HCT116 (cell line): ENCODE data around the gene DIP2C. TPM values are rescaled to one million over a fixed set of nuclear protein-coding genes. Genes with fewer than 3 reads are reported as not detected.

Experiments
- ATAC-seq: fragments of 200-7000 bp; cut with Tn5 transposase; 2 replicates; pipeline ENCODE4 v1.9.1; 2020; ENCODE audit warnings: mild to moderate bottlenecking, moderate library complexity
- BruUV-seq: library from RNA; stranded (reverse); fragments of 400-500 nt; replicated peaks from 2 replicates; lab custom pipeline; 2021; lab: Mats Ljungman, UMichigan
- CTCF ChIA-PET: fragments of 300-600 bp; sonication (Branson Sonifier 250); formaldehyde crosslinking; loops from one replicate; lab custom pipeline; 2021; ENCODE audit warnings: antibody characterized with exemption; lab: Charles Lee
- POLR2A ChIA-PET: fragments of 300-600, 350-600 bp; sonication (Branson Sonifier 250); formaldehyde crosslinking; loops from one replicate; lab custom pipeline; 2021; ENCODE audit warnings: antibody characterized with exemption; lab: Charles Lee
- RAD21 ChIA-PET, 2 experiments: fragments of 300-600 bp; sonication (Branson Sonifier 250); formaldehyde crosslinking; loops; one replicate each; lab custom pipeline; 2023; ENCODE audit warnings: low total read pairs in 2 of 2; ENCODE audit not compliant: uncharacterized antibody in 2 of 2, unreplicated experiment in 2 of 2, low non-redundant PET in 1 of 2; lab: Charles Lee
- DNase-seq: peaks from one replicate; pipeline ENCODE4 v3.0.0-alpha.2; 2010; ENCODE audit warnings: low read depth, low spot score
- H2AFZ ChIP-seq: fragments of 200-600 bp; shearing (Covaris generic), sonication (generic); 2 replicates; pipeline ENCODE4 v1.6.1; 2017; ENCODE audit warnings: low read depth, mixed run types, mixed read lengths, antibody characterized with exemption, low read length; ENCODE audit not compliant: poor library complexity, severe bottlenecking
- H3K27ac ChIP-seq: 2 replicates; pipeline ENCODE4 v1.5.1; 2012; ENCODE audit warnings: low read depth, low read length
- H3K27me3 ChIP-seq: fragments of 200-600 bp; sonication (generic); 2 replicates; pipeline ENCODE4 v1.6.1; 2016; ENCODE audit warnings: mixed run types, low read length, mixed read lengths; ENCODE audit not compliant: insufficient read depth
- H3K36me3 ChIP-seq, 2 experiments: fragments of 200-500 bp in 1 of 2; fragments of 200-600 bp in 1 of 2; sonication (Bioruptor generic) in 1 of 2; sonication (generic) in 1 of 2; 2 replicates each; pipeline versions ENCODE4 v1.5.1 to v1.6.1; 2014 to 2016; ENCODE audit warnings: low read length in 2 of 2, inconsistent platforms in 1 of 2, mixed read lengths in 1 of 2, mixed run types in 1 of 2; ENCODE audit not compliant: insufficient read depth in 2 of 2, control insufficient read depth in 1 of 2
- H3K4me1 ChIP-seq, 2 experiments: fragments of 200-600 bp in 1 of 2; sonication (generic) in 1 of 2; 2 replicates each; pipeline versions ENCODE4 v1.5.1 to v1.6.1; 2012 to 2017; ENCODE audit warnings: low read length in 2 of 2, inconsistent platforms in 1 of 2, mild to moderate bottlenecking in 1 of 2, mixed read lengths in 1 of 2, mixed run types in 1 of 2, moderate library complexity in 1 of 2; ENCODE audit not compliant: insufficient read depth in 2 of 2, control insufficient read depth in 1 of 2
- H3K4me2 ChIP-seq: fragments of 200-600 bp; sonication (generic); 2 replicates; pipeline ENCODE4 v1.6.1; 2017; ENCODE audit warnings: mixed run types, low read length, mixed read lengths
- H3K4me3 ChIP-seq, 2 experiments: fragments of 200-600 bp in 1 of 2; sonication (generic) in 1 of 2; replicated peaks in 1 of 2; 2 replicates each; pipeline ENCODE4 v1.5.1; 2011 to 2016; ENCODE audit warnings: low read length in 2 of 2, control low read depth in 1 of 2, low read depth in 1 of 2, mild to moderate bottlenecking in 1 of 2, mixed read lengths in 1 of 2, mixed run types in 1 of 2
- H3K79me2 ChIP-seq: fragments of 200-600 bp; sonication (generic); 2 replicates; pipeline ENCODE4 v1.6.1; 2017; ENCODE audit warnings: mild to moderate bottlenecking, mixed run types, low read length, moderate library complexity, mixed read lengths; ENCODE audit not compliant: insufficient read depth
- H3K9ac ChIP-seq: fragments of 200-600 bp; sonication (generic); 2 replicates; pipeline ENCODE4 v1.6.1; 2016; ENCODE audit warnings: low read length, mixed read lengths
- H3K9me2 ChIP-seq: fragments of 200-600 bp; sonication (generic), shearing (Covaris generic); 2 replicates; pipeline ENCODE4 v1.6.1; 2017; ENCODE audit warnings: mixed run types, mild to moderate bottlenecking, moderate library complexity; ENCODE audit not compliant: insufficient read depth
- H3K9me3 ChIP-seq, 2 experiments: fragments of 200-500 bp in 1 of 2; fragments of 200-600 bp in 1 of 2; sonication (Bioruptor generic) in 1 of 2; sonication (generic) in 1 of 2; 2 replicates each; pipeline ENCODE4 v1.6.1; 2014 to 2017; ENCODE audit warnings: low read length in 2 of 2, mixed read lengths in 2 of 2, inconsistent platforms in 1 of 2, low read depth in 1 of 2, mild to moderate bottlenecking in 1 of 2, mixed run types in 1 of 2, moderate library complexity in 1 of 2; ENCODE audit not compliant: control insufficient read depth in 1 of 2, insufficient read depth in 1 of 2
- H4K20me1 ChIP-seq: fragments of 200-600 bp; sonication (generic), shearing (Covaris generic); 2 replicates; pipeline ENCODE4 v1.6.1; 2017; ENCODE audit warnings: mixed run types, mild to moderate bottlenecking, moderate library complexity; ENCODE audit not compliant: insufficient read depth
- EZH2 ChIP-seq: fragments of 200-600 bp; sonication (generic); IDR thresholded peaks from 2 replicates; pipeline ENCODE4 v1.6.1; 2017; ENCODE audit warnings: antibody characterized with exemption, mixed run types
- FOSL1 ChIP-seq: IDR thresholded peaks from 2 replicates; pipeline ENCODE4 v1.6.1; 2012; ENCODE audit warnings: low read depth
- POLR2AphosphoS5 ChIP-seq: IDR thresholded peaks from 2 replicates; pipeline ENCODE4 v1.6.1; 2011; ENCODE audit warnings: mild to moderate bottlenecking, low read depth, low read length, moderate library complexity
- RAD21 ChIP-seq: IDR thresholded peaks from 2 replicates; pipeline ENCODE4 v1.6.1; 2012; ENCODE audit warnings: low read depth, mild to moderate bottlenecking
- SP1 ChIP-seq: IDR thresholded peaks from 2 replicates; pipeline ENCODE4 v1.6.1; 2012; ENCODE audit warnings: low read depth
- SRF ChIP-seq: IDR thresholded peaks from 2 replicates; pipeline ENCODE4 v1.6.1; 2012; ENCODE audit warnings: low read depth
- YY1 ChIP-seq: IDR thresholded peaks from 2 replicates; pipeline ENCODE4 v1.6.1; 2011; ENCODE audit warnings: low read length, low read depth, moderate library complexity, mild to moderate bottlenecking; ENCODE audit not compliant: insufficient replicate concordance; ENCODE audit errors: extremely low read depth
- ZNF274 ChIP-seq: fragments of 200-500 bp; sonication (Bioruptor generic); IDR thresholded peaks from 2 replicates; pipeline ENCODE4 v1.6.1; 2014; ENCODE audit warnings: mild to moderate bottlenecking, low read depth, low read length, inconsistent platforms
- intact Hi-C: fragments of 100-400 bp; cut with micrococcal nuclease; formaldehyde crosslinking; loops from 2 replicates; pipeline ENCODE4 v1.10.0; 2022
- total RNA-seq: library from RNA; stranded (reverse); gene quantifications from one replicate; pipeline ENCODE4 v1.2.1, GENCODE V29; 2021; ENCODE audit not compliant: unreplicated experiment
- TF ChIP-seq, protein P1 (sequence below): IDR thresholded peaks from 2 replicates; pipeline ENCODE4 v1.6.1; 2012
- TF ChIP-seq, protein P2 (sequence below): IDR thresholded peaks from 2 replicates; pipeline ENCODE4 v1.6.1; 2012
- TF ChIP-seq, protein P3 (sequence below), 3 experiments: fragments of 200-600 bp in 1 of 3; sonication (generic) in 1 of 3; IDR thresholded peaks in 2 of 3; conservative IDR thresholded peaks in 1 of 3; 2 replicates each; pipeline ENCODE4 v1.5.1; 2012 to 2017; ENCODE audit warnings: low read depth in 2 of 3, low read length in 2 of 3, antibody characterized with exemption in 1 of 3, borderline replicate concordance in 1 of 3, control low read depth in 1 of 3, mild to moderate bottlenecking in 1 of 3, mixed read lengths in 1 of 3, mixed run types in 1 of 3, moderate library complexity in 1 of 3; ENCODE audit not compliant: insufficient read depth in 1 of 3
- TF ChIP-seq, protein P4 (sequence below): IDR thresholded peaks from 2 replicates; pipeline ENCODE4 v1.6.1; 2012; ENCODE audit warnings: low read depth

DIP2C gene
- total RNA-seq, 1 experiment from 2014 or later = 15.4 TPM

DNA sequence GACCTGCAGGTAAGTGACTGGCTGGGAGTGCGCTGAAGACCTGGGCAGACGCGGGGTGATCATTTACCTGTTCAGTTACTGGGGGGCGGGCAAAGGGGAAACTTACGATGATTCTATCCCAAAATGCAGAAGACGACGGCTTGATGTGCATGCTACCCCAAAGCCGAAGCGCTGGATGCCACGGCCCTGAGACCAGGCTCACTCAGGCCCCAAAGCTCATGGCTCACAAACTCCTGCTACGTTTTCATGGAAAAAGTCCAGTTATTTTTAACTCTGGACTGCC is 200.6 kb downstream of the DIP2C start:
- H3K4me1 ChIP-seq = no peaks in the 10 kb centered on the region
- H3K4me3 ChIP-seq = no peak overlapping the region
- H3K27ac ChIP-seq = no peak overlapping the region
- ChIA-PET CTCF (no interaction called here), RAD21 (no interaction called here), POLR2A (no interaction called here)
- H3K4me2 ChIP-seq = no peak overlapping the region
- ATAC-seq (no peak), DNase-seq (no peak)
- BruUV-seq = no TSS peak
- H3K9ac ChIP-seq = no peak overlapping the region
- TF ChIP-seq, protein P1, sequence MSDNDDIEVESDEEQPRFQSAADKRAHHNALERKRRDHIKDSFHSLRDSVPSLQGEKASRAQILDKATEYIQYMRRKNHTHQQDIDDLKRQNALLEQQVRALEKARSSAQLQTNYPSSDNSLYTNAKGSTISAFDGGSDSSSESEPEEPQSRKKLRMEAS = no peak
- TF ChIP-seq SP1 (no peak), FOSL1 (no peak), POLR2AphosphoS5 (no peak), YY1 (no peak), ZNF274 (no peak), SRF (no peak), RAD21 (no peak), EZH2 (no peak)
- TF ChIP-seq, protein P2, sequence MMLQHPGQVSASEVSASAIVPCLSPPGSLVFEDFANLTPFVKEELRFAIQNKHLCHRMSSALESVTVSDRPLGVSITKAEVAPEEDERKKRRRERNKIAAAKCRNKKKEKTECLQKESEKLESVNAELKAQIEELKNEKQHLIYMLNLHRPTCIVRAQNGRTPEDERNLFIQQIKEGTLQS = no peak
- TF ChIP-seq, protein P3, sequence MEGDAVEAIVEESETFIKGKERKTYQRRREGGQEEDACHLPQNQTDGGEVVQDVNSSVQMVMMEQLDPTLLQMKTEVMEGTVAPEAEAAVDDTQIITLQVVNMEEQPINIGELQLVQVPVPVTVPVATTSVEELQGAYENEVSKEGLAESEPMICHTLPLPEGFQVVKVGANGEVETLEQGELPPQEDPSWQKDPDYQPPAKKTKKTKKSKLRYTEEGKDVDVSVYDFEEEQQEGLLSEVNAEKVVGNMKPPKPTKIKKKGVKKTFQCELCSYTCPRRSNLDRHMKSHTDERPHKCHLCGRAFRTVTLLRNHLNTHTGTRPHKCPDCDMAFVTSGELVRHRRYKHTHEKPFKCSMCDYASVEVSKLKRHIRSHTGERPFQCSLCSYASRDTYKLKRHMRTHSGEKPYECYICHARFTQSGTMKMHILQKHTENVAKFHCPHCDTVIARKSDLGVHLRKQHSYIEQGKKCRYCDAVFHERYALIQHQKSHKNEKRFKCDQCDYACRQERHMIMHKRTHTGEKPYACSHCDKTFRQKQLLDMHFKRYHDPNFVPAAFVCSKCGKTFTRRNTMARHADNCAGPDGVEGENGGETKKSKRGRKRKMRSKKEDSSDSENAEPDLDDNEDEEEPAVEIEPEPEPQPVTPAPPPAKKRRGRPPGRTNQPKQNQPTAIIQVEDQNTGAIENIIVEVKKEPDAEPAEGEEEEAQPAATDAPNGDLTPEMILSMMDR (IDR thresholded peaks at IDR 0.05 in 2 of 3, conservative IDR thresholded peaks at IDR 0.05 in 1 of 3; ENCODE audit: borderline replicate concordance in 1 of 3, insufficient read depth in 1 of 3, low read depth in 2 of 3, low read length in 2 of 3) = no peak
- TF ChIP-seq, protein P4, sequence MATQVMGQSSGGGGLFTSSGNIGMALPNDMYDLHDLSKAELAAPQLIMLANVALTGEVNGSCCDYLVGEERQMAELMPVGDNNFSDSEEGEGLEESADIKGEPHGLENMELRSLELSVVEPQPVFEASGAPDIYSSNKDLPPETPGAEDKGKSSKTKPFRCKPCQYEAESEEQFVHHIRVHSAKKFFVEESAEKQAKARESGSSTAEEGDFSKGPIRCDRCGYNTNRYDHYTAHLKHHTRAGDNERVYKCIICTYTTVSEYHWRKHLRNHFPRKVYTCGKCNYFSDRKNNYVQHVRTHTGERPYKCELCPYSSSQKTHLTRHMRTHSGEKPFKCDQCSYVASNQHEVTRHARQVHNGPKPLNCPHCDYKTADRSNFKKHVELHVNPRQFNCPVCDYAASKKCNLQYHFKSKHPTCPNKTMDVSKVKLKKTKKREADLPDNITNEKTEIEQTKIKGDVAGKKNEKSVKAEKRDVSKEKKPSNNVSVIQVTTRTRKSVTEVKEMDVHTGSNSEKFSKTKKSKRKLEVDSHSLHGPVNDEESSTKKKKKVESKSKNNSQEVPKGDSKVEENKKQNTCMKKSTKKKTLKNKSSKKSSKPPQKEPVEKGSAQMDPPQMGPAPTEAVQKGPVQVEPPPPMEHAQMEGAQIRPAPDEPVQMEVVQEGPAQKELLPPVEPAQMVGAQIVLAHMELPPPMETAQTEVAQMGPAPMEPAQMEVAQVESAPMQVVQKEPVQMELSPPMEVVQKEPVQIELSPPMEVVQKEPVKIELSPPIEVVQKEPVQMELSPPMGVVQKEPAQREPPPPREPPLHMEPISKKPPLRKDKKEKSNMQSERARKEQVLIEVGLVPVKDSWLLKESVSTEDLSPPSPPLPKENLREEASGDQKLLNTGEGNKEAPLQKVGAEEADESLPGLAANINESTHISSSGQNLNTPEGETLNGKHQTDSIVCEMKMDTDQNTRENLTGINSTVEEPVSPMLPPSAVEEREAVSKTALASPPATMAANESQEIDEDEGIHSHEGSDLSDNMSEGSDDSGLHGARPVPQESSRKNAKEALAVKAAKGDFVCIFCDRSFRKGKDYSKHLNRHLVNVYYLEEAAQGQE = no peak
- intact Hi-C loops = no loop called here
- H3K36me3 ChIP-seq = no peaks in the 10 kb centered on the region
- no peak overlapping the region for H2AFZ ChIP-seq
- no peaks in the 10 kb centered on the region for H3K27me3 ChIP-seq
- H3K9me2 ChIP-seq = no peaks in the 10 kb centered on the region
- no peaks in the 10 kb centered on the region for H3K79me2 ChIP-seq
- no peaks in the 10 kb centered on the region for H3K9me3 ChIP-seq
- no peaks in the 10 kb centered on the region for H4K20me1 ChIP-seq
